HepG2 (cell line): ENCODE data around the gene MXRA7. TPM values are rescaled to one million over a fixed set of nuclear protein-coding genes. Genes with fewer than 3 reads are reported as not detected.
A peak's percentile ranks its signal among the peaks of the same experiment; 100 is the strongest.

Experiments used
- BRD4 ChIP-seq: sonication (generic); formaldehyde crosslinking; IDR thresholded peaks from 2 replicates; pipeline ENCODE4 v1.4.0; 2020; ENCODE audit warnings: missing genetic modification reagents
- FOXA1 ChIP-seq, 2 experiments: fragments of 450-650 bp in 1 of 2; sonication (generic) in 1 of 2; formaldehyde crosslinking in 1 of 2; IDR thresholded peaks; 2 replicates each; pipeline versions ENCODE4 v1.4.0 to v1.6.1; 2016 to 2020; ENCODE audit warnings: missing genetic modification reagents in 1 of 2
- HNRNPLL ChIP-seq: fragments of 200-400 bp; formaldehyde crosslinking; IDR thresholded peaks from 2 replicates; pipeline ENCODE4 v1.6.1; 2017; ENCODE audit warnings: mild to moderate bottlenecking, low read depth, low read length; ENCODE audit not compliant: poor library complexity, severe bottlenecking
- MAFK ChIP-seq, 2 experiments: IDR thresholded peaks in 1 of 2; conservative IDR thresholded peaks in 1 of 2; 2 replicates each; pipeline ENCODE4 v1.6.1; 2011; ENCODE audit warnings: improper control_type of control experiment in 2 of 2, low read length in 2 of 2
- MAX ChIP-seq: IDR thresholded peaks from 2 replicates; pipeline ENCODE4 v1.6.1; 2012; ENCODE audit warnings: inconsistent platforms
- MEIS1 ChIP-seq: sonication (generic); formaldehyde crosslinking; IDR thresholded peaks from 2 replicates; pipeline ENCODE4 v1.9.0; 2021; ENCODE audit warnings: mild to moderate bottlenecking, missing genetic modification reagents, moderate library complexity, borderline replicate concordance
- RARG ChIP-seq: sonication (generic); formaldehyde crosslinking; IDR thresholded peaks from 2 replicates; pipeline ENCODE4 v1.4.0; 2020; ENCODE audit warnings: low read depth, mild to moderate bottlenecking, missing genetic modification reagents
- RCOR2 ChIP-seq: IDR thresholded peaks from 2 replicates; pipeline ENCODE4 v1.6.1; 2016; ENCODE audit warnings: missing biosample characterization, missing genetic modification reagents
- SKIL ChIP-seq: sonication (generic); formaldehyde crosslinking; IDR thresholded peaks from 2 replicates; pipeline ENCODE4 v1.8.0; 2022; ENCODE audit warnings: missing genetic modification reagents, mild to moderate bottlenecking, moderate library complexity, borderline replicate concordance
- STAG1 ChIP-seq: sonication (generic); formaldehyde crosslinking; IDR thresholded peaks from 2 replicates; pipeline ENCODE4 v1.4.0; 2020; ENCODE audit warnings: missing genetic modification reagents
- TBP ChIP-seq: sonication (generic); formaldehyde crosslinking; IDR thresholded peaks from 2 replicates; pipeline ENCODE4 v1.5.0; 2020; ENCODE audit warnings: missing genetic modification reagents
- TCF12 ChIP-seq, 2 experiments: fragments of 450-650 bp in 1 of 2; sonication (generic) in 1 of 2; formaldehyde crosslinking in 1 of 2; IDR thresholded peaks; 2 replicates each; pipeline versions ENCODE4 v1.6.1 to v1.8.0; 2017 to 2022; ENCODE audit warnings: antibody characterized with exemption in 1 of 2, mild to moderate bottlenecking in 1 of 2, missing genetic modification reagents in 1 of 2, moderate library complexity in 1 of 2
- THYN1 ChIP-seq: sonication (generic); formaldehyde crosslinking; IDR thresholded peaks from 2 replicates; pipeline ENCODE4 v1.8.1; 2023; ENCODE audit warnings: low read depth, mild to moderate bottlenecking, moderate library complexity, missing genetic modification reagents, borderline replicate concordance
- ZBTB33 ChIP-seq: sonication (generic); formaldehyde crosslinking; IDR thresholded peaks from 2 replicates; pipeline ENCODE4 v1.4.0; 2020; ENCODE audit warnings: missing genetic modification reagents
- ZFP91 ChIP-seq: sonication (generic); formaldehyde crosslinking; IDR thresholded peaks from 2 replicates; pipeline ENCODE4 v1.9.0; 2022; ENCODE audit warnings: missing genetic modification reagents, mild to moderate bottlenecking, borderline replicate concordance
- ZNF276 ChIP-seq: sonication (generic); formaldehyde crosslinking; IDR thresholded peaks from 2 replicates; pipeline ENCODE4 v1.4.0; 2020; ENCODE audit warnings: mild to moderate bottlenecking, low read depth, missing genetic modification reagents
- ZNF451 ChIP-seq: sonication (generic); formaldehyde crosslinking; IDR thresholded peaks from 2 replicates; pipeline ENCODE4 v1.5.0; 2020; ENCODE audit warnings: mild to moderate bottlenecking, missing genetic modification reagents
- ZNF552 ChIP-seq: sonication (generic); formaldehyde crosslinking; IDR thresholded peaks from 2 replicates; pipeline ENCODE4 v1.9.0; 2022; ENCODE audit warnings: missing genetic modification reagents, mild to moderate bottlenecking, borderline replicate concordance
- ZNF572 ChIP-seq: sonication (generic); formaldehyde crosslinking; IDR thresholded peaks from 2 replicates; pipeline ENCODE4 v1.5.1; 2020; ENCODE audit warnings: mild to moderate bottlenecking, missing genetic modification reagents
- ZNF598 ChIP-seq: sonication (generic); formaldehyde crosslinking; IDR thresholded peaks from 2 replicates; pipeline ENCODE4 v1.5.1; 2020; ENCODE audit warnings: mild to moderate bottlenecking, missing genetic modification reagents, borderline replicate concordance
- polyA plus RNA-seq, 8 experiments: library from polyadenylated mRNA; depleted of rRNA in 3 of 8; stranded (reverse) in 7 of 8; unstranded in 1 of 8; fragments of >200 nt; fragmentation: Illumina TruSeq in 4 of 8; extraction: Trizol in 4 of 8; gene quantifications; 2 replicates each; pipeline versions ENCODE4 v1.2.1 to v1.2.3, GENCODE V29; 2011 to 2016; ENCODE audit warnings: low read depth in 4 of 8, missing spikeins in 1 of 8, mixed read lengths in 1 of 8; ENCODE audit not compliant: insufficient read depth in 1 of 8
- total RNA-seq, 5 experiments: library from RNA; depleted of rRNA; stranded (reverse); fragments of >200 nt; fragmentation: Illumina TruSeq; extraction: Trizol; gene quantifications; 2 replicates each; pipeline ENCODE4 v1.2.3, GENCODE V29; 2016; ENCODE audit warnings: low read depth in 1 of 5

The MXRA7 gene
- total and polyA plus RNA-seq, 2 of the 13 experiments (the other 11 are each of a cell fraction or from before 2014, with no cell fraction given): 44.8 to 112 TPM

GRCh38 chr17:76688165-76688622, 22.6 kb downstream of the MXRA7 start (continued):
- TF ChIP-seq SKIL (CRISPR knock-in tag) (peak; percentile 53), FOXA1 (IDR thresholded peaks at IDR 0.05) (no peak), FOXA1 (CRISPR knock-in tag; IDR thresholded peaks at IDR 0.05) (peak; percentile 35; the same call in 1 of the 2 replicates), RCOR2 (CRISPR knock-in tag) (no peak), MEIS1 (CRISPR knock-in tag) (peak; percentile 13; the same call in 1 of the 2 replicates), ZNF598 (0 out of 2 replicates have a peak, but pooled peaks have one; percentile 16), TCF12 (IDR thresholded peaks at IDR 0.05) (no peak), TCF12 (CRISPR knock-in tag; IDR thresholded peaks at IDR 0.05) (0 out of 2 replicates have a peak, but pooled peaks have one; percentile 32), ZNF572 (CRISPR knock-in tag) (peak; percentile 90), MAFK (conservative IDR thresholded peaks at IDR 0.05 in 1 of 2, IDR thresholded peaks at IDR 0.05 in 1 of 2; ENCODE audit: low read length in 2 of 2) (no peak), ZFP91 (CRISPR knock-in tag) (peak; percentile 39; the same call in 1 of the 2 replicates), BRD4 (0 out of 2 replicates have a peak, but pooled peaks have one; percentile 4), STAG1 (peak; percentile 40; the same call in 1 of the 2 replicates), RARG (CRISPR knock-in tag) (no peak), ZBTB33 (CRISPR knock-in tag) (peak; percentile 85), MAX (0 out of 2 replicates have a peak, but pooled peaks have one; percentile 16), TBP (CRISPR knock-in tag) (no peak), ZNF451 (CRISPR knock-in tag) (0 out of 2 replicates have a peak, but pooled peaks have one; percentile 42), HNRNPLL (peak; percentile 19), ZNF276 (CRISPR knock-in tag) (no peak), THYN1 (CRISPR knock-in tag) (no peak), ZNF552 (0 out of 2 replicates have a peak, but pooled peaks have one; percentile 47)
